GM19463 (cell line): Measurements from ENCODE around the gene CAMP.
"Not testable (repeated sequence)": the region's sequence is repeated elsewhere in the genome, so short reads cannot be mapped to it uniquely, and the experiment has no call there.

Experiments
- ATAC-seq: cut with Tn5 transposase; IDR thresholded peaks from one replicate; pipeline ENCODE4 v1.9.1; 2021; ENCODE audit warnings: mild to moderate bottlenecking, moderate library complexity; ENCODE audit not compliant: unreplicated experiment

Gene CAMP

GRCh38 chr3:48211776-48212175, 11.5 kb upstream of the CAMP start:
- ATAC-seq, result not testable (repeated sequence)

- no peak for ATAC-seq
These were observed 9.1 kb upstream of the CAMP start for GRCh38 chr3:48214225-48214624.

GRCh38 chr3:48215019-48215418, 8.3 kb upstream of the CAMP start:
- no peak for ATAC-seq

- no peak for ATAC-seq
These were observed 7.8 kb upstream of the CAMP start for GRCh38 chr3:48215466-48215865.

GRCh38 chr3:48215876-48216275, 7.4 kb upstream of the CAMP start:
- ATAC-seq, result no peak

GRCh38 chr3:48217449-48217848, 5.8 kb upstream of the CAMP start:
- ATAC-seq, result no peak

GRCh38 chr3:48218537-48218936, 4.8 kb upstream of the CAMP start:
- ATAC-seq, result no peak

GRCh38 chr3:48219543-48219942, 3.8 kb upstream of the CAMP start:
- ATAC-seq, result no peak

- no peak for ATAC-seq
These were observed 2.5 kb upstream of the CAMP start for GRCh38 chr3:48220746-48221145.

GRCh38 chr3:48225587-48225986, 2.3 kb downstream of the CAMP start:
- ATAC-seq, result no peak

GRCh38 chr3:48226939-48227338, 3.6 kb downstream of the CAMP start:
- no peak for ATAC-seq

GRCh38 chr3:48232232-48232631, 8.9 kb downstream of the CAMP start:
- no peak for ATAC-seq

GRCh38 chr3:48232734-48233133, 9.4 kb downstream of the CAMP start:
- peak; percentile 74 for ATAC-seq

GRCh38 chr3:48233542-48233941, 10.2 kb downstream of the CAMP start:
- ATAC-seq, result no peak

- ATAC-seq, result no peak
These were observed 13.2 kb downstream of the CAMP start for GRCh38 chr3:48236531-48236930.

- ATAC-seq, result no peak
These were observed 15.3 kb downstream of the CAMP start for GRCh38 chr3:48238531-48239085.

- ATAC-seq, result no peak
These were observed 17.0 kb downstream of the CAMP start for GRCh38 chr3:48240000-48240963.

GRCh38 chr3:48241796-48242455, 18.6 kb downstream of the CAMP start:
- ATAC-seq, result no peak

- ATAC-seq, result no peak
These were observed 20.6 kb downstream of the CAMP start for GRCh38 chr3:48243886-48244285.

GRCh38 chr3:48244461-48244860, 21.2 kb downstream of the CAMP start:
- ATAC-seq, result no peak

- ATAC-seq, result no peak
These were observed 21.8 kb downstream of the CAMP start for GRCh38 chr3:48245136-48245535.

GRCh38 chr3:48247401-48247811, 24.1 kb downstream of the CAMP start:
- ATAC-seq, result no peak
